Measurements from ENCODE around the gene MAGEA6.

Gene MAGEA6

GRCh38 chrX:152733261-152733975 lies 36.1 kb downstream of the MAGEA6 start, which contains the start of the genes CSAG1 and MAGEA12:
CSAG1 (minus strand) TSS chrX:152733721; CDS start chrX:152732460, 1,261 bp downstream.
MAGEA12 (plus strand) TSS chrX:152733757; CDS start chrX:152736162, 2,405 bp downstream.
- no peak for DNase-seq

GRCh38 chrX:152725409-152725808 lies 44.1 kb downstream of the MAGEA6 start:
- no peak for DNase-seq

All from activated CD4-positive, alpha-beta T cell treated with anti-CD3 and anti-CD28 coated beads, Interleukin-10, Interleukin-2, amounts not matched to agents 100 ng/mL and 50 ng/mL, durations not matched to agents 16 hours and 8 hours (primary cell).